ENCODE results near the gene SH3BP4. TPM values are rescaled to one million over a fixed set of nuclear protein-coding genes. Genes with fewer than 3 reads are reported as not detected.

The SH3BP4 gene
- total RNA-seq, 1 donor from 2014 or later = 1.1 TPM

- no peaks in the 10 kb centered on the region for H3K4me1 Mint-ChIP-seq
- no peak for ATAC-seq (ENCODE audit: low read depth)
- no peak overlapping the region for H3K27ac Mint-ChIP-seq
- DNase-seq = no peak
- ChIA-PET CTCF (no interaction called here), POLR2A (no interaction called here)
- H3K36me3 Mint-ChIP-seq (ENCODE audit: low read depth) = no peaks in the 10 kb centered on the region
- intact Hi-C loops (cut with micrococcal nuclease) = no loop called here
- TF ChIP-seq CTCF (IDR thresholded peaks at IDR 0.05) = no peak
- peaks cover 3% of the 10 kb centered on the region for H3K27me3 Mint-ChIP-seq
- H3K4me3 Mint-ChIP-seq = no peak overlapping the region
- no peaks in the 10 kb centered on the region for H3K9me3 Mint-ChIP-seq
Observed at GRCh38 chr2:235031686-235032373, 80.0 kb downstream of the SH3BP4 start.

GRCh38 chr2:235032466-235032865, 80.6 kb downstream of the SH3BP4 start:
- CTCF ChIA-PET = no interaction called here
- H3K9me3 Mint-ChIP-seq = no peaks in the 10 kb centered on the region

GRCh38 chr2:235032949-235033348, 81.1 kb downstream of the SH3BP4 start:
- no peak overlapping the region for H3K4me3 Mint-ChIP-seq
- no peak overlapping the region for H3K27ac Mint-ChIP-seq

More at GRCh38 chr2:235032466-235032865, 80.6 kb downstream of the SH3BP4 start:
- ATAC-seq (ENCODE audit: low read depth) (no peak), DNase-seq (no peak)
- peaks cover 3% of the 10 kb centered on the region for H3K27me3 Mint-ChIP-seq
- H3K4me3 Mint-ChIP-seq = no peak overlapping the region
- TF ChIP-seq CTCF (IDR thresholded peaks at IDR 0.05) = no peak
- no peak overlapping the region for H3K27ac Mint-ChIP-seq
- intact Hi-C loops (cut with micrococcal nuclease) = no loop called here
- H3K4me1 Mint-ChIP-seq = no peaks in the 10 kb centered on the region
- no peaks in the 10 kb centered on the region for H3K36me3 Mint-ChIP-seq (ENCODE audit: low read depth)
- POLR2A ChIA-PET = no interaction called here

GRCh38 chr2:235034265-235035118, 82.7 kb downstream of the SH3BP4 start:
- no peak for DNase-seq
- ChIA-PET CTCF (no interaction called here), POLR2A (no interaction called here)
- H3K27ac Mint-ChIP-seq = no peak overlapping the region
- H3K27me3 Mint-ChIP-seq = no peaks in the 10 kb centered on the region
- intact Hi-C loops (cut with micrococcal nuclease) = no loop called here
- no peaks in the 10 kb centered on the region for H3K36me3 Mint-ChIP-seq (ENCODE audit: low read depth)
- H3K4me3 Mint-ChIP-seq = no peak overlapping the region
- no peaks in the 10 kb centered on the region for H3K4me1 Mint-ChIP-seq
- no peak for TF ChIP-seq CTCF (IDR thresholded peaks at IDR 0.05)
- no peaks in the 10 kb centered on the region for H3K9me3 Mint-ChIP-seq
- ATAC-seq (ENCODE audit: low read depth) = no peak

More at GRCh38 chr2:235032949-235033348, 81.1 kb downstream of the SH3BP4 start:
- no peak for TF ChIP-seq CTCF (IDR thresholded peaks at IDR 0.05)
- ATAC-seq (ENCODE audit: low read depth) (no peak), DNase-seq (no peak)
- CTCF ChIA-PET = no interaction called here
- Mint-ChIP-seq H3K4me1 (no peaks in the 10 kb centered on the region), H3K36me3 (ENCODE audit: low read depth) (no peaks in the 10 kb centered on the region), H3K27me3 (peaks cover 3% of the 10 kb centered on the region), H3K9me3 (no peaks in the 10 kb centered on the region)
- POLR2A ChIA-PET = no interaction called here
- intact Hi-C loops (cut with micrococcal nuclease) = no loop called here

GRCh38 chr2:235037604-235038166, 85.9 kb downstream of the SH3BP4 start:
- Mint-ChIP-seq H3K36me3 (ENCODE audit: low read depth) (no peaks in the 10 kb centered on the region), H3K4me3 (no peak overlapping the region), H3K27me3 (no peaks in the 10 kb centered on the region), H3K4me1 (no peaks in the 10 kb centered on the region), H3K27ac (no peak overlapping the region), H3K9me3 (no peaks in the 10 kb centered on the region)
- POLR2A ChIA-PET = no interaction called here
- intact Hi-C loops (cut with micrococcal nuclease) = no loop called here
- DNase-seq = no peak
- no peak for TF ChIP-seq CTCF (IDR thresholded peaks at IDR 0.05)
- CTCF ChIA-PET = no interaction called here
- no peak for ATAC-seq (ENCODE audit: low read depth)

Measured in activated B cell treated with CpG ODN at 0.5 μM for 24 hours (primary cell).